ENCODE results near the gene SIN3A.
"Not testable (repeated sequence)": the region's sequence is repeated elsewhere in the genome, so short reads cannot be mapped to it uniquely, and the experiment has no call there.

SIN3A gene

GRCh38 chr15:75450307-75451201, 936 bp downstream of the SIN3A start:
- peak; percentile 96 for DNase-seq (ENCODE audit: low spot score)

- no peak for DNase-seq (ENCODE audit: low spot score)
Observed at GRCh38 chr15:75449585-75450306, 1.7 kb downstream of the SIN3A start.

GRCh38 chr15:75448171-75448570, 3.3 kb downstream of the SIN3A start:
- DNase-seq (ENCODE audit: low spot score) = not testable (repeated sequence)

GRCh38 chr15:75446151-75446550, 5.3 kb downstream of the SIN3A start:
- DNase-seq (ENCODE audit: low spot score) = no peak

GRCh38 chr15:75445324-75445723, 6.2 kb downstream of the SIN3A start:
- not testable (repeated sequence) for DNase-seq (ENCODE audit: low spot score)

- not testable (repeated sequence) for DNase-seq (ENCODE audit: low spot score)
Observed at GRCh38 chr15:75443972-75444453, 7.5 kb downstream of the SIN3A start.

- DNase-seq (ENCODE audit: low spot score) = no peak
Observed at GRCh38 chr15:75437721-75438120, 13.8 kb downstream of the SIN3A start.

GRCh38 chr15:75436881-75437280, 14.6 kb downstream of the SIN3A start:
- no peak for DNase-seq (ENCODE audit: low spot score)

- no peak for DNase-seq (ENCODE audit: low spot score)
Observed at GRCh38 chr15:75431682-75432081, 19.8 kb downstream of the SIN3A start.

- no peak for DNase-seq (ENCODE audit: low spot score)
Observed at GRCh38 chr15:75431270-75431669, 20.2 kb downstream of the SIN3A start.

GRCh38 chr15:75430259-75430658, 21.2 kb downstream of the SIN3A start:
- DNase-seq (ENCODE audit: low spot score) = no peak

- DNase-seq (ENCODE audit: low spot score) = no peak
Observed at GRCh38 chr15:75428152-75428551, 23.3 kb downstream of the SIN3A start.

- no peak for DNase-seq (ENCODE audit: low spot score)
Observed at GRCh38 chr15:75425966-75426500, 25.5 kb downstream of the SIN3A start.

- no peak for DNase-seq (ENCODE audit: low spot score)
Observed at GRCh38 chr15:75422554-75422953, 28.9 kb downstream of the SIN3A start.

GRCh38 chr15:75420698-75421097, 30.8 kb downstream of the SIN3A start:
- DNase-seq (ENCODE audit: low spot score) = no peak

- no peak for DNase-seq (ENCODE audit: low spot score)
Observed at GRCh38 chr15:75416584-75416983, 34.9 kb downstream of the SIN3A start.

- DNase-seq (ENCODE audit: low spot score) = no peak
Observed at GRCh38 chr15:75410196-75410595, 41.3 kb downstream of the SIN3A start.

GRCh38 chr15:75407083-75407482, 44.4 kb downstream of the SIN3A start:
- DNase-seq (ENCODE audit: low spot score) = no peak

- no peak for DNase-seq (ENCODE audit: low spot score)
Observed at GRCh38 chr15:75403892-75404291, 47.6 kb downstream of the SIN3A start.

GRCh38 chr15:75397494-75397893, 54.0 kb downstream of the SIN3A start:
- DNase-seq (ENCODE audit: low spot score) = no peak

- DNase-seq (ENCODE audit: low spot score) = no peak
Observed at GRCh38 chr15:75389791-75390382, 61.6 kb downstream of the SIN3A start.

- DNase-seq (ENCODE audit: low spot score) = not testable (repeated sequence)
Observed at GRCh38 chr15:75383986-75384385, 67.5 kb downstream of the SIN3A start.
